Gastroesophageal sphincter (tissue), 3 donors: ENCODE measurements around the gene SOX3.

Experiments used
- CTCF ChIP-seq, 4 experiments: fragments of 200-600 bp in 2 of 4; fragments of 450-650 bp in 2 of 4; sonication (generic) in 1 of 4; IDR thresholded peaks; one replicate each; pipeline ENCODE4 v1.5.1; 2017 to 2019; ENCODE audit warnings: antibody characterized with exemption in 4 of 4, mild to moderate bottlenecking in 2 of 4, moderate library complexity in 2 of 4
- EP300 ChIP-seq: sonication (generic); formaldehyde crosslinking; IDR thresholded peaks from one replicate; pipeline ENCODE4 v1.6.1; 2017; ENCODE audit warnings: antibody characterized with exemption, mild to moderate bottlenecking
- POLR2A ChIP-seq, 2 donors: fragments of 450-650 bp; IDR thresholded peaks; one replicate each; pipeline ENCODE4 v1.6.1; 2017; ENCODE audit warnings: antibody characterized with exemption in 2 of 2, mild to moderate bottlenecking in 2 of 2, moderate library complexity in 1 of 2
- POLR2AphosphoS5 ChIP-seq: sonication (generic); formaldehyde crosslinking; IDR thresholded peaks from one replicate; pipeline ENCODE4 v1.6.1; 2017; ENCODE audit warnings: antibody characterized with exemption

GRCh38 chrX:140502491-140503237 is 2.2 kb downstream of the SOX3 start:
- TF ChIP-seq EP300 (no peak), CTCF (IDR thresholded peaks at IDR 0.05) (no peak), POLR2A (IDR thresholded peaks at IDR 0.05) (no peak), POLR2AphosphoS5 (no peak)
